ENCODE results near the gene SCNN1G.
"Not testable (repeated sequence)": the region's sequence is repeated elsewhere in the genome, so short reads cannot be mapped to it uniquely, and the experiment has no call there.

The SCNN1G gene

GRCh38 chr16:23253650-23254049, 71.1 kb downstream of the SCNN1G start:
- DNase-seq (ENCODE audit: low read depth): not testable (repeated sequence)

DNA sequence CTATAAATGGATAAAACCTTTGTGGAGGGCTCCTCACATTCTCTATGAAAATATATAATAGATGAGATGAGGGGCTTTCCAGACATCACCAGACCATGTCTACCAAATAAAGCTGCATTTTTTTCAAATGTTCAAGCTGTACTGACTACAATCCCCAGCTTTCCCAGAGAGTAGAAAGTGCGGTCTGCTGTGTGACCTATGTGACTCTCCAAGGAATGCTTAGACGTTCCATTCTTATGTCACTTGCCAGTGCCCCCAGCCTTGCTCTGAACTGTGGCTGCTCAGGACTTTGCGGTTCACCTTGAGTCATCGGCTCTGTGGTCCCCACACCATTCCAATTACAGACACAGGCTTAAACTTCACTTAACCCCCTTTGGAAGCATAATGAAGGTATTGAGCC, 71.8 kb downstream of the SCNN1G start:
- no peak for DNase-seq (ENCODE audit: low read depth)

DNA sequence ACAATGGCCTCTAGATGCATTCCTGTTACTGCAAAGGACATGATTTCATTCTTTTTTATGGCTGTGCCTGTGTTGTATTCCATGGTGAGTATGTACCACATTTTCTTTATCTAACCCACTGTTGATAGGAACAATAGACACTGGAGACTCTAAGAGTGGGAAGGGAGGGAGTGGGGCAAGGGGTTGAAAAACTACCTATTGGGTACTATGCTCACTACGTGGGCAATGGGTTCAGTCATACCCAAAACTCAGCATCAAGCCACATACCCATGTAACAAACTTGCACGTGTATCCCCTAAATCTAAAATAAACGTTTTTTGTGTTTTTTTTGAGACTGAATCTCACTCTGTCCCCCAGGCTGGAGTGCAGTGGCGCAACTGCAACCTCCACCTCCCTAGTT, 72.5 kb downstream of the SCNN1G start:
- no peak for DNase-seq (ENCODE audit: low read depth)

- no peak for DNase-seq (ENCODE audit: low read depth)
Measured at GRCh38 chr16:23256440-23256839, 73.9 kb downstream of the SCNN1G start.

- no peak for DNase-seq (ENCODE audit: low read depth)
Measured at GRCh38 chr16:23257682-23258081, 75.1 kb downstream of the SCNN1G start.

- DNase-seq (ENCODE audit: low read depth): no peak
Measured at GRCh38 chr16:23258919-23259237, 76.3 kb downstream of the SCNN1G start.
